Ureter (tissue), 1 donor: ENCODE data around the gene LSAMP. TPM values are rescaled to one million over a fixed set of nuclear protein-coding genes. Genes with fewer than 3 reads are reported as not detected.

Source experiments
- DNase-seq: peaks from one replicate; pipeline ENCODE4 v3.0.0-alpha.2; 2020; ENCODE audit warnings: low spot score
- total RNA-seq: library from RNA; stranded (reverse); gene quantifications from one replicate; pipeline ENCODE4 v1.2.4, GENCODE V29; 2023
- donor health status: DM: yes; HTN: yes; CAD: no.

LSAMP gene
- total RNA-seq, 1 donor from 2014 or later = 7.3 TPM

DNA sequence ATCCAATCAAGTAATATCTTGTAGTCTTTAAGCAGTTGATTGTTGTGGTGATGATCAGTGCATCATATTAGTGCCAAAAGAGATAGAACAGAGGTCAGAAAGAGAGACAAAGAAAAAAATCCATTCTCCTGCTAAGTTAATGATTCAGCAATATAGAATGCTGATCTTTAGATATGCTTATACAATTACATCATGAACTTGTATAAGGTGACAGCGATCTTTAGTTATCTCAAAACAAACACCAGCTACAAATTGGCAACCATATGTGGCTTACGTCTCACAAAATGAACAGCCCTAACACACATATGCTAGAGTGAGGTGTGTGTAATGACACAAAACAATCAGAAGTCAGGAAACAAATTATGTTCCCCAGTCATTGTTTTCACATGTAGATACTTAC, 12.5 kb downstream of the LSAMP start:
- no peak for DNase-seq

DNA sequence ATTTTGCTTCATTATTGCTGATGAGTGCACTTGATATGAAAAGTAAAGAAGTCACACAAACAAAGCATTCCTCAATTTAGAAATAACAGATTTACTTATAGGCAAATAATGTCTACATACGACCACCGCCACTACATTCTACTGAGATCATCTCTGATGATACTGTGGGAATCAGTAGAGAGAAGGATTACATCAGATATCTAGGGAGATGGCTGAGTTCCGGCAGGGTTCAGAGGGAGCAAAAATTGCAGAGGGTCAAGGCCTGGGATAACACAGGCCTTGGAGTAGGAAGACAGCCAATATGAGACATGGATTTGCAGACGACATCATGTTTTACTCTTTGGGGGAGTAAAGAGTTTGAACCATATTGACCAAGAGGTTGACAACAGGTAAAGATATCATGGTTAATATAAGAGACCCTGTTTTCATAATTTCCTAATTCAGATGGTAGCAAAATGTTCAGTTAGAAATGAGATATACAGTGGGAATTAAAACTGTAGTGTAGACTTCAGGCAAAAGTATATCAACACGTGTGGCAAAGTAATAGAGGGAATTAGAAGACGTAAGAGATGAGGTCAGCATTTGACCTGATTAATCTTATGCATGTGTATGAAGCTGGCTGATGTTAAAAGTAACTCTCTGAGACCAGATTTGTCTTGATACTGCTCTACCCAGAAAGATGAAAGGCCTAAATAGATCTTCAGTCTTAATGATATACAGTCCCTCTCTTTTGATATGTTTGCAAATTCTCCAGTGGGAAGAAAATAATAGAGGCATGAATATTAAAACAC, 15.6 kb downstream of the LSAMP start:
- DNase-seq = no peak

DNA sequence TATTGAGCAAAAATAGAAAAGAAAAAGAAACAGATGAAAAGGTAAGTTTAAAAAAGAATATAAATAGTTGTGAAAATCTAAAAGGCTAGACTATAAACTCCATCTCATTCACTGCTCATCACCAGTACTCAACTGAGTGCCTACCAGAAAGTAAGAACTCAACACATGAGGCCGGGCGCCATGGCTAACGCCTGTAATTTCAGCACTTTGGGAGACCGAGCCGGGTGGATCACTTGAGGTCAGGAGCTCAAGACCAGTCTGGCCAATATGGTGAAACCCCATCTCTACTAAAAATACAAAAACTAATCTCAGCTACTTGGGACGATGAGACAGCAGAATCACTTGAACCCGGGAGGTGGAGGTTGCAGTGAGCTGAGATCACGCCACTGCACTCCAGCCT, 19.3 kb downstream of the LSAMP start:
- no peak for DNase-seq

DNA sequence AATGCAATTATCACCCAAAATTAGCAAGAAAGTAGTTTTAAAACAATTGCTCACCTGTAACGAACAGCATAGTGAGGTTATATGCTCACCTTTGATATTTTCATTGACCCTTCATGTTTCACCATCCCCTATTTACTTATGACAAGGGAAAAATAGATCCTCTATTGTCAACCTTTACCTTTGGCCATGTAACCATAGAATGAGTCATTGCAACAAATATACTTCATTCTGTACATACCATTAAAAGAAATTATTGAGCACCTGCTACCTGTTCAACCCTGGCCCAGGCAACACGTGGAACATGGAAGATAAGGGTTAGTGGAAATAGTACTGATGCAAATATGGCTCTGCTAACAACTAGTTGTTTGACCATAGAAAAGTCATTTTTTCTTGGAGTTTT, 20.2 kb downstream of the LSAMP start:
- DNase-seq = no peak

DNA sequence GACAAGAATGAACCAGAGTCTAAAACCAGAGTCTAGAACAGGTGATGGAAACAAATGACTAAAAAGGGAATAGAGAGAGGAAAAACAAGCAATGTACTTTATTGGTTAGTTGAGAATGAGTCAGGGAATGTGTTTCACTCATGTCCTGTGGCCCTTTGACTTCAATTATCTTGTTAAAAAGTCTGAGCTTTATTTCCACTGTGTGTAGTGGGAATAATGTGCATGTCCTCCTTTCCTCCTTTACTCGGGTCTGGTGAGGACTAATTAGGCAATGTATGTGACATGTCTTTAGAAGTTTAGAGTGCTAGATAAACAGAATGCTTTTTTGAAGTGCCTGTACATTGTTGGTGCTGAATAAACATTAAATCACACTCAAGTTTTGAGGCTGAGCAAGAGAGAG, 21.3 kb downstream of the LSAMP start:
- no peak for DNase-seq

DNA sequence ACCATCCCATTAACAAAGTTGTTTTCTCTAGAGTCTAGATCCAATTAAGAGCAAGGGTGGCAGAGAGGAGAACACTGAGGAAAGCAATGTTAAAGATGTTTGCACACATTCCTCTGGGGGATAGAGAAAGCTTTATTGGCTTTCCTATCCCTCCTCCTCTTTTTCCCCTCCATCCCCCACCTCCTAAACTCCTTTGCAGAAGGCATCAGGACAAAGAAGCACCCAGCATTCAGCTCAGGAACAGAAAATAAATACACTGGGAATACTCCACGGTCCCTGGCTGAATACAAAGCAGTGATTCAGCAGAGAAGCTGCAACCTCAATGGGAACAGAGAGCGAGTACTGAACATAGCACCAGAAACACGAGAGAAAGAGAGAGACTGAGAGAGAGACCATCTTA, 21.9 kb downstream of the LSAMP start:
- no peak for DNase-seq

DNA sequence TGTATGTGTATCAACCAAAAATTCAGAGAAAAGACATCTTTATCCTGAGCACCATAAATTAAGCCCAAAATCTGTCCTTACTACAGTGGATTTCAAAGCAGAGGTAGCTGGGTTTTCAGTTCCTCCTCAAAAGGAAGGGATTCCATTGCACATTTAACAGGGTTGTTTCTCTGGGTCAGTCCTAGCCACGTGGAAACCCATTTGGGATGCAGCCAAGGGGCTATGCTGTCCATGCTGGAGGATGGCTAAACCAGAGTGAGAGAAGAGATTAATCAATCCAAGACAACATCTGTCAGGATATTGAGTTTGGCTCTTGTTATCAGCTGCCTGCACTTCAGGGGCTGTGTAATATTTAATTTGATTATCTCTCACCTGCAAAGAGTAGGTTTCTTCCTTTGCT, 28.1 kb downstream of the LSAMP start:
- DNase-seq = no peak

DNA sequence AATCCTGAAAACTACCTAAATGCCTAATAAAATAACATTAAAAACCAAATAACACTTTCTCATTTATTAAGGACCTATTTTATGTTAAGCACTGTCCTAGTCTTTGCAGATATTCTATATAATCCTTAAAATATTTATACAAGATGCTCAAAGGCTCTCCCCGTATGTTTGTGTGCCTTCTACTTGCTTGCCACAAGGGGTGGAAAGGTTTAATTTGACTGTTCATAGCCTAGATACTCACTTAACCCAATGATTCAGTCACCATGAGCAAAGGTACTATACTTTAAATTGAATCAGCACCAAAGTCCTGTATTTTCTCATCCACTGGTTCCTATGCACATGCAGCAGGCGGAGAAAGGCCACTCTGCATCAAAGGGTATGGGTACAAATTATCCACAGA, 32.0 kb downstream of the LSAMP start:
- no peak for DNase-seq

DNA sequence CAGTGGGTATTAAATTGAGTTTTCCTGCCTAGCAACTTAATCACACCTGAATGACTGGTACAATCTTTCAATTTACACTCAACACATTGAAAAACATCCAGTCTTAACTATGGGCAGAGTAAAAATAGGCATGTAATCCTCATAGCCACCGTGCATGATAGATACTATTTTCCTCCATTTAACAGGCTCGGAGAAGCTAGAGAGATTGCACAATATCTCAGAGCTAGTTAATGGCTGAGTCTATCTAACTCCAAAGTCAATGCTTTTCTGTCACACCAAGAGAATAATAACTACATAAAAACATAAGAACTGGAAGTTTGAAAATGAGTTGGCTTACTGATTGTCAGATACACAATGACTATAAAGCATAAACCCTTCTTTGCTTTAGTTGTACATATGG, 36.8 kb downstream of the LSAMP start:
- no peak for DNase-seq

DNA sequence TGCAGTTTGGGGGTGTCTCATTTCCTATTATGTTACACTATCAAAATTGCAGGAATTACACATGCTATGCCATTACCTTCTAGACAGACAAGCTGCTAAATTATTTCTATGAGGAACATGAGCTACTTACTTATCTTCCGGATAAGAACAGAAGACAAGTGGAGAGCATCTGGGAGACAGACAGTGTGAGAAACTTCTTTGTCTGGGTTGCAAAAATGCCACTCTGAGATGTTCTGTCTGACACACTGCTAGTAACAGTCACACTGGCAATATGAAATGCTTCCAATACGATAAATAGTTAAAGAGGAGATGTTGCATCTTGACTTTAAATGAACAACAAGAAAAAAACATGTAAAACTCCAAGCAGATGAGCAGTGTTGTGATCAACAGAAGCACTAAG, 40.1 kb downstream of the LSAMP start:
- no peak for DNase-seq

DNA sequence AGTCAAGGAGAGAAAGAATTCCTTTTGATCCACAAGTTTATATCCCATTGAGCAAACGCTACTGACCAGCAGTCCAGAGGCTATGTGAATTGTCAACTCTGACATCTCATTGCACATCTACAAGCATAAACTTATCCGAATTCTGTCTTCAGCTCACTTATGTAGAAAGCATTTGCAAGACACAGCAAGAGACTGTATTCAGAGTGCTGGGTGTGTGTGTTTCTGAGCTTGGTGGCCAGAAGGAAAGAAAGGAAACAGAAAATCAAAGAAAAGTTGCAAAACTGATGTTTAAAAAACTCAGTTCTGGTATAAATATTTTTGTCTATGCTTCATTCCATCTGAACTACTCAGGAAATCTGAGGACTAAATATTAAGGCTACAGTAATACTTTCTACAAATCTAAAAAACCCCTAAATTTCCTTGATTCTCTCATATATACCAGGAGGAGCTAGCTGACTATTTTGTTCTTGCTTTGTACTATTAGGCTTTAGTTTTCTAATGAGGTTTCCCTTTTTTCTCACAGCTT, 45.5 kb downstream of the LSAMP start:
- DNase-seq = no peak

DNA sequence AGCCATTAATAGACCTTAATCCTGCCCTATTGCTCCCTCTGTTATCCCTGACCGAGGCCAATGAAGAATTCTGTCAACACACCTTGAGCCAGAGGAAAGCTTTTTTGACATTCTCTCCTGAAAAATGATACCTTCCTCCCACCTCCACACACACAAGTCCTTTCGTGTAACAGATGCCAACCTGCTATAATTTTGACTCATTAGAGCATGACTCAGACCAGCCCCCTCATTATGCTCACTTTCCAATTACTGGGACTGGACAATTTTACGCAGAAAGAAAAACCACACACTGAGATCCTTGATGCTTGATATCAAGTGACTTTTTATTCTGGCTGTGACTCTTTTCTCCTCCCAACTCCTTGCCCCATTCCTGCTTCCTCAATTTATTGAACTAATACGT, 50.9 kb downstream of the LSAMP start:
- DNase-seq = no peak

DNA sequence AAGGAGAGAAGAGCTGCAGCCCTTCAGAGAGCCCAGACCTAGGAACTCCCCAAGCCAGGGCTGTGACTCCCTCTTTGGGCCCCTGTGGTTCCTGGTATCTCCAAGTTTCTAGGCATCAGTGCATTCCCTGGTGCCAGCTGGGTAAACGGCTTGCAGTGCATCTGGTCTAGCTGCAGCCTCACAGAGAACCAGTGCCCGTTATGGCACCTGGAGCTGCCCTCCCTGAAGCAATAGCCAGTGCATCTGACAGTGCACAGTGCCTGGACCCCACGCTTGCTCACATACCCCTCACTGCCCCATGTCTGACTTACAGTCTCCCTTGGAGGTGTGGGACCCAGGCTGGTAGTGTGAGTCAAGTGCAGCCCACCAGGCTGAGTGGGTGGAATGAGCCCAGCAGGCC, 52.1 kb downstream of the LSAMP start:
- DNase-seq = no peak

DNA sequence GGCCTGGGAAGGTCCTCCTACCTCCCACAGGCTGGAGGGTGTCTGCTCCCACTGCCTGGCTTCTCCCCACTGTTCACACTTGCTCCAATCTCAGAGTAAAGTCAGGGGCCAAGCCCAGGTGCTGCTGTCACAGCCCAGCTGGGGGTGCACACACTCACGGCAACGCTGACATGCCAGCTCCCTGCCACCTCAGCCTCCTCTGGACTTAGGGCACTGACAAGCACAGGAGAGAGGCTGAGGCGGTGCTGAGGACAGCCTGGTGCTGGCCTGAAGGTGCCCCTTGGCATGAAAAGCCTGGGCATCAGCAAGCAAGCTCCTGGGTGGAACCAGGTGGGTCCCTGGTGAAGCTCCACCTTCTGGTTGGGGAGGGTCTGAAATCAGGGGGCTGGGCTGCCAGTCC, 53.0 kb downstream of the LSAMP start:
- DNase-seq = no peak

DNA sequence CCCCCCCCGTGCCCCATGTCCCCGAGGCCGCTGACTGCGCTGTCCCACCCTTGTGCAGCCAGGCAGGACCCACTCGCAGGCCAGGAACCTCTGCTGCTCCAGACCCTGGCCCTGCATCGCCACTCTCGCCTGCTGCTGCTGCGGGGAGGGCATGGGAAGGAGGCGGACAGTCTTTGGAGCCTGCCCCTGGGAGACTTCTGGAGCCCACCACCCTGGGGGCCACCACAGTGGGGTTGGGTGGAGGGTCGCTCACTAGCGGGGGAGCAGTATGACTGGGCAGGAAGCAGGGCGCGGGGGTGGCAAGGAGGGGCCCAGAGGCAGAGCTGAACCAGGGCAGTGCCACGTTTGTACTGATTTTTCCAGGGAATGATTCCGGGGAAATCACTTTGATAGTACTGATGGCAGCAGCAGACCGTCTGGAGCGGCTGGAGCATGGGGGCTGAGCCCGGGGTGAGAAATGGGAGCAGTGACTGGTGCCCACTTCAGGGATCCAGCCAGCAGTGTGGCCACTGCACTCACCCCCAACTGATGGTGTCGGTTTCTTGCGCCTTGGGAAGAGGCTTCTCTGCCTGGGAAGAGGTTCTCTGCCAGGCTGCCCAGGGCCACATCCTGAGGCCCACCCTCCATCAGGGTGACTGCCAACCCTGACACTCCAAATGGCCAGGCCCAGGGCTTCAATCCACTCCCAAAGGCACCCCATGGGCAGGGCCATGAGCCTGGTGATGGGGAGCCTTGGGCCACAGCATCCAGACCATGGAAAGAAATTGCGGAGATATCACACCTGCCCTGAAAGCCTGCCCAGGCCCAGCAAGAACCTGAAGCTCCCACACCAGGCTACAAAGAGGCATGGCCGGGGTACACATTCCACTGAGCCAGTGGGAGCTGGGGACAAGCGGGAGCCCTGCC, 53.7 kb downstream of the LSAMP start:
- DNase-seq = no peak

DNA sequence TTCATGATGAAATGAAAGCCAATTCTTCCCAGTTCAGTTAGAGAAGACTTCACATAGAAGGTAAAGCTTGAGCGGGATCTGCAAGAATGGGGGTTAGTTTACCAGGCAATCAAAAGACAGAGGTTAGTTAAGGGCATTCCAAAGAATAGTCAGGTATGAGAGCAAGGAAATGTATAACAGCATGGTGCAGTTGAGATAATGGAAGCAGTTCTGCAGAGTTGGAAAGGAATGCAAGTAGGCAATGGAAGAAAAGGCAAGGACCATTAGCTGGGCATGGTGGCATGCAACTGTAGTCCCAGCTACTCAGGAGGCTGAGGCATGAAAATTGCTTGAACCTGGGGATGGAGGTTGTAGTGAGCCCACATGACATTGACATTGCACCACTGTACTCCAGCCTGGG, 55.0 kb downstream of the LSAMP start:
- no peak for DNase-seq

DNA sequence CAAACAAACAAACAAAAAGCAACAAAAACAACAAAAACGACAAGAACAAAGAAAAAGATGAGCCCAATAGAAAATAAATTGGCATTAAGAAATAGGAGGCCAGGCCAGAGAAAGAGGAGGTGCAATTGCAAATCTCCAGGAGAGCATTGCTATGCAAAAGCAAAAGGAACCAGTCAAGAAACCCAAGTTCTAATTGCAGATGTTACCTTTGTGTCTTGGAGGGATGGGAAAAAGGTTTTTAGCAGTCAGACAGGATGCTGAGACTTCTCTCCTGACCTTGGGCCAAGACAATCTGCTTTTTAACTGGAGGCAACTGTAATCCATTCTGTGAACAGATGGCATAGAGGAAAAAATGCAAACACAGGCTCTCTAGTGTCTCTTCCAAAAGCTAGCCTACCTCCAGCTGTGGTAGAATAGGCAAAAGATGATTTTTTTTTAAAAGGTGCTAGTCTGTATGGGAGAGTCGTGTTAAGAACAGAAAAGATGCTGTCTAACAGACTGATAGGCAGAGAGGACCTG, 56.4 kb downstream of the LSAMP start:
- DNase-seq = no peak

DNA sequence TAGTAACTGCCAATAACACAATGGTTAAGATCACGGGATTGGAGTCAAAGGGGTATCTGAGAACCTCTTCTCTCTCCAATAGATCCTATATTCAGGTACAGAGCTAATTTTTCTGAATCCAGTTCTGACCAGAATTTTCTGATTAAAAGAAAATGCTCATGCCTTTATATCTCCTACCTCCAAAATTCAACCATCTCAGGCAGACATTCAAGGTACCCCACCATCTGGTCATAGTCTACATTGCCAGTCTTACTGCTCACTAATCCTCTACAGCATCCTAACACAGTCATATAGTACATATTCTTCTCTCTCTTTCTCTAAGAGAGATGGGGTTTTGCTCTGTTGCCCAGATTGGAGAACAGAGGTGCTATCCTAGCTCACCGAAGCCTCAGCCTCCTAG, 59.1 kb downstream of the LSAMP start:
- DNase-seq = no peak

DNA sequence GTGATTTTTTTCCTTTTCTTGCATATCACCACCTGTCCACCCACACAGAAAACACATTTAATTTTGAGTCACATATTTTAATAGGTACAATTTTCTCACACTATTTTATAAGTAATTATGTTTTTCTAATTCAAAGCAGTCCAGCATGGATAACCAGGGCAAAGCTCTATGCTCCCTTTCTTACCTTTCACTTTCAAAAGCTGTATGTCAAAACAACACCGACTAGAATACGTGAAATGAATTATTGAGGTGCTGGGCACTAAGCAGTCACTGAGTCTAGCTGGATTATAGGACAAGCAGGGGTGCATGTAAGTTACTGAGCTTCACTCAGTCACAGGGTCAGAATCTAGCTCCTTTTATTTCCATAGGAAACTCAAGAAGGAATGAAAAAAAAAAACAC, 60.6 kb downstream of the LSAMP start:
- no peak for DNase-seq

DNA sequence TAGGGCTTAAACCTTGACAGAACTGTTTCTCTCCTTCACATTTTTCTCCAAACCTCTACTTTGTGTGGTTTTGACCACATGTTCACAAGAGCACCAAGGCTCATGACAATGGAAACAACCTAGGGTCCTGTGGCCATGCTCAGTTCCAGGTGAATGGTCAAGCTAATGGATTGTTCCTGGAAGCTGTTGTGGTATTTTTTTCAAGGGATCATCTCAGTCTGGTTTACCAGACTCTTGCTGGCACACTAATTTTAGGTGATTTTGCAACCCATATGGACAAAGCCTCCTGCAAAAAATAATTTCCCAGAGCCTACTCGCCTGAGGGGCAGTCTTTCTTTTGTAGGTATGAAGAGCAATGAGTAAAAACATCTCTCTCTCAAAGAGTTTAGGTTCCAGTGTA, 67.2 kb downstream of the LSAMP start:
- no peak for DNase-seq

DNA sequence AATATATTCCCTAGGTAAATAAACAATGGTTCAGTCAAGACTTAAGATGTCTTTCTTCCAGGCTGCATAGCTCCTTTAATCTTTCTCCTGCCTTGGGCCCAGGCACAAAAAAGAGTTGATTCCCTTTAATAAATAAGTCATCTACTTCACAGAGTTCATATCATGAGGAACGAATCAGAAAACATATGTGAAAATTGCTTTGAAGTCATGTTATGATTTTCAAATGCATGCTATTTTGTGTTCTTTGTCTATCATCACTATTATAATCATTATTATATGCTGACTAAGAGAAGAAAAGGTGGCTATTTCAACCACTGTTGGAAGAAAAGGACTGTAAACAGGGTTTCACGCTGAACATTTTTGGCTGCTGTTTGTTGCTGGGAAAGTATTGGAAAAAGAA, 70.4 kb downstream of the LSAMP start:
- no peak for DNase-seq

DNA sequence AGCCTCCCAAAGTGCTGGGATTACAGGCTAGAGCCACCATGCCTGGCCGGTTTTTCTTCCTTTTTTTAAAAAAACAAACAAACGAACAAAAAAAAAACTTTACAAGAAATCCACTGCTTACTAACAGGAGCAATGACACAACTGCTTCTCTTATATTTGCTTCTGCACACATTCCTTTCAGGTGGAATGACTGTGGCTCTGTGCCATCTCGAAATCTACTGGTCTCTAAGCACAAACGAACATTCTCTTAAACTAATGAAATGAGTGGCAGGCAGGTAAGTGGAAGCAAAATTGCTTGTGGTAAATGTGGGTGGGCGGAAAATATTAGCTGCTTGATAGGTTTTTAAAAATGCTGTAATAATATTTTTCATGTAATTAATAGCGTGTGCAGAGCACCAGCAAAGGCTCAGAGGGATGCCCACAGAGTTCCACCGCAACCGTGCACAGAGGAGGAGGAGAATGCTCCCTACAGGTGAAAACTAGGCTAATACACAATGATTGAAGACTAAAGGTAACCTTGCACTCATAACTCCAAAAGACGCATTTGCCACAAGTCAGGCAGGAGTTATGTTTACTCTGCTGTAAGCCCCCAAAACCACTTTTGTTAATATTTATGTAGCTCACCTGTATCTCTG, 77.4 kb downstream of the LSAMP start:
- no peak for DNase-seq
